Measurements from ENCODE around the gene RPS6KA1. TPM values are rescaled to one million over a fixed set of nuclear protein-coding genes. Genes with fewer than 3 reads are reported as not detected.
"Not testable (repeated sequence)": the region's sequence is repeated elsewhere in the genome, so short reads cannot be mapped to it uniquely, and the experiment has no call there.

The RPS6KA1 gene
- total and polyA plus RNA-seq, 3 donors from 2014 or later, result 14.9 to 24.2 (median 15.6) TPM

- TF ChIP-seq CTCF (IDR thresholded peaks at IDR 0.05) (no peak), POLR2A (IDR thresholded peaks at IDR 0.05) (no peak)
- no peaks in the 10 kb centered on the region for H3K27me3 ChIP-seq
- H3K9me3 ChIP-seq, result no peaks in the 10 kb centered on the region
- no peak overlapping the region for H3K27ac ChIP-seq
- no peaks in the 10 kb centered on the region for H3K4me1 ChIP-seq
- WGBS, 2 donors, result 83 to 92% methylated on average over 6 of the region's 6 CpGs
- H3K4me3 ChIP-seq, result no peak overlapping the region
- no peak for DNase-seq
- intact Hi-C loops (cut with DNase I; ENCODE audit: low total_unique reads), result no loop called here
- no peaks in the 10 kb centered on the region for H3K36me3 ChIP-seq (ENCODE audit: low read depth, missing control alignments)
Observed at GRCh38 chr1:26585471-26585870, 55.9 kb downstream of the RPS6KA1 start.

GRCh38 chr1:26593385-26593784 is 63.8 kb downstream of the RPS6KA1 start:
- Histone ChIP-seq H3K9me3 (no peaks in the 10 kb centered on the region), H3K27me3 (no peaks in the 10 kb centered on the region), H3K36me3 (ENCODE audit: low read depth, missing control alignments) (no peaks in the 10 kb centered on the region), H3K27ac (no peak overlapping the region), H3K4me1 (no peaks in the 10 kb centered on the region), H3K4me3 (no peak overlapping the region)
- DNase-seq, result no peak
- intact Hi-C loops (cut with DNase I; ENCODE audit: low total_unique reads), result no loop called here
- 80 to 84% methylated on average over 5 of the region's 5 CpGs for WGBS, 2 donors
- no peak for TF ChIP-seq CTCF (IDR thresholded peaks at IDR 0.05)
- TF ChIP-seq POLR2A (IDR thresholded peaks at IDR 0.05), result no peak

GRCh38 chr1:26594593-26594992 is 65.0 kb downstream of the RPS6KA1 start:
- H3K27me3 ChIP-seq; H3K27ac ChIP-seq; H3K4me1 ChIP-seq; DNase-seq; intact Hi-C loops (cut with DNase I; ENCODE audit: low total_unique reads); H3K4me3 ChIP-seq; H3K9me3 ChIP-seq; H3K36me3 ChIP-seq (ENCODE audit: low read depth, missing control alignments): not testable (repeated sequence)
- WGBS, 2 donors, result 84 to 92% methylated on average over 6 of the region's 6 CpGs

- TF ChIP-seq POLR2A (IDR thresholded peaks at IDR 0.05) (no peak), CTCF (IDR thresholded peaks at IDR 0.05) (peak; percentile 67 to 93 (median 70))
- H3K9me3 ChIP-seq, result no peaks in the 10 kb centered on the region
- no peak overlapping the region for H3K4me3 ChIP-seq
- no peaks in the 10 kb centered on the region for H3K4me1 ChIP-seq
- WGBS, 2 donors, result 31 to 33% methylated on average over 2 of the region's 2 CpGs
- no peak overlapping the region for H3K27ac ChIP-seq
- H3K27me3 ChIP-seq, result no peaks in the 10 kb centered on the region
- H3K36me3 ChIP-seq (ENCODE audit: low read depth, missing control alignments), result no peaks in the 10 kb centered on the region
- no peak for DNase-seq
- intact Hi-C loops (cut with DNase I; ENCODE audit: low total_unique reads), result no loop called here
Observed at GRCh38 chr1:26597629-26598039, 68.1 kb downstream of the RPS6KA1 start.

- no peak overlapping the region for H3K27ac ChIP-seq
- no peaks in the 10 kb centered on the region for H3K27me3 ChIP-seq
- no peaks in the 10 kb centered on the region for H3K4me1 ChIP-seq
- no peak for TF ChIP-seq CTCF (IDR thresholded peaks at IDR 0.05)
- no peak for TF ChIP-seq POLR2A (IDR thresholded peaks at IDR 0.05)
- WGBS, 2 donors, result 70 to 74% methylated on average over 3 of the region's 3 CpGs
- H3K9me3 ChIP-seq, result no peaks in the 10 kb centered on the region
- no peak overlapping the region for H3K4me3 ChIP-seq
- DNase-seq, result no peak
- H3K36me3 ChIP-seq (ENCODE audit: low read depth, missing control alignments), result no peaks in the 10 kb centered on the region
- intact Hi-C loops (cut with DNase I; ENCODE audit: low total_unique reads), result no loop called here
Observed at GRCh38 chr1:26598890-26599289, 69.3 kb downstream of the RPS6KA1 start.

Data from testis (tissue), 3 donors.